DMS153 treated with DMSO at 0.1 percent for 48 hours (cell line): ENCODE measurements around the gene ROPN1L.

Source experiments
- DNase-seq: peaks from one replicate; lab custom pipeline; 2025; ENCODE audit not compliant: unreplicated experiment; lab: John Stamatoyannopoulos, UW

The ROPN1L gene

GRCh38 chr5:10456583-10457420 lies 15.1 kb downstream of the ROPN1L start:
- DNase-seq, result no peak

GRCh38 chr5:10457682-10458574 lies 16.2 kb downstream of the ROPN1L start:
- peak; percentile 31 for DNase-seq

DNA sequence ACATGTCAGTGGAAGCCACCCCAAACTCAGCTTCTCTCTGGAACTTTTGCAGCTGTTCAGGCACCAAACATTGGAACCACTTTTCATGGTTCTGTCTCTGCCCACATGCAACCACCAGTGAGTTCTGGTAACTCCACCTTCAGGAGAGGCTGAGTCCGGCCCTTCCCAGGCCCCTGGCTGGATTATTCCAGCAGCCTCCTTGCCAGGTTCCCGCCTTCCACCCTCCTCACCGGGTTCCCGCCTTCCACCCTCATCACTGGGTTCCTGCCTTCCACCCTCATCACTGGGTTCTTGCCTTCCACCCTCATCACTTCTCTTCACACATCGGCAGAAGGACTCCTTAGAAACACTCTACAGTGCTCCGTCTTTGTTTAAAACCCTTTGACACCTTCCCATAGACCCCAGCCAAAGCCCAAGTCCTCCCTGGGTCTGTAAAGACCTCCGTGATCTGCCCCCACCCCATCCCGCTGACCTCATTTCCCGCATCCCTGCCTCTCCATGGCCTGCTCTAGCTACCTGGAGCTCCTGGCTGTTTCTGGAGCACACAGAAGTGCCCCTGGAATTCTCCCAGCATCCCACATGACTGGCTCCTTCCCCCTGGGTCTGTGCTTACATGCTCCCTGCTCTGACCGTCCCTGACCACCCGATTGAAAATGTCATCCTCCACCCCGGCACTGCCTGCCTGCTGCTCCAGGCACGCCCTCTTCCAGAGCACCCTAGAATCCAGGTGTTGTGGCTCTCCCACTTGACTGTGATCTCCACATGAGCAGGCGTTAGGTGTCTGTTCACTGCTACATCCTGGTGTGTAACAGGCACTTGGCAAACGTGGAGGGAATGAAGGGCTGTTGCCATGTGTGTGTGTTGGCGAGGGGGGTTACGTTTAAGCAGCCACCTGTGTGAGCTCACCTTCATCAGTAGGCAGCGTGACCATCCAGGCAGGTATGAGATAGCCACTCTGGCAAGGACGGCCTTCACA lies 17.7 kb downstream of the ROPN1L start:
- DNase-seq, result no peak

DNA sequence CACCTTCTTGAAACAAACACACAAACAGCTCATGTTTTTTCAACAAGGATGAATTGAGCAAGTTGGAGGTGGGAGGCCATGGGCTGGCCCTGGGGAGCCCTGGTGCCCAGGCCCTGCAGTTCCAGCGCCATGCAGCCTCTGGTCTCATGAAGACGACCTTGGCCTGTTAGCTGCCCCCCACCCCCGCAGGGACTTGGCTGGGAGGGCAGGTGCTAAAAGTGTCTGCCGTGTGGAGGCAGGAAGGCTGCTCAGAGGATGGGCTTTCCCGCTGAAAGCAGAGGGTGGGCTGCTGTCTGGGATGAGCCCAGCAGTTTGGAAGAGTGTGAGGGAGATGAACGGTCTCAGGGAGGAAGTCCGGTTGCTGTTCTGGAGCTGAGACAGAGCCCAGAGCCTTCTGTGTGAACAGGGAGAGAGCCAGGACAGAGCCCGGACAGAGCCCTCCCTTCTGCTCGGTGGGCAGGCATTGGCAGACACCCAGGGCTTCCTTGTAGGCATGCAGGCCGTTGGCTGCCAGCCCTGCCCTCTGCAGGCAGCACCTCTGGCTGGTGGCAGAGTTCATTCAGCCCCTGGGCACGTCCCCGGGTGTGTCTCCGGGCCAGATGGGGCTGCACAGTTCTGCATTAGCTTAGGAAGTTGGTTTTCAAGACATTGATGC lies 18.7 kb downstream of the ROPN1L start:
- no peak for DNase-seq

GRCh38 chr5:10461041-10461440 lies 19.4 kb downstream of the ROPN1L start:
- DNase-seq, result no peak

DNA sequence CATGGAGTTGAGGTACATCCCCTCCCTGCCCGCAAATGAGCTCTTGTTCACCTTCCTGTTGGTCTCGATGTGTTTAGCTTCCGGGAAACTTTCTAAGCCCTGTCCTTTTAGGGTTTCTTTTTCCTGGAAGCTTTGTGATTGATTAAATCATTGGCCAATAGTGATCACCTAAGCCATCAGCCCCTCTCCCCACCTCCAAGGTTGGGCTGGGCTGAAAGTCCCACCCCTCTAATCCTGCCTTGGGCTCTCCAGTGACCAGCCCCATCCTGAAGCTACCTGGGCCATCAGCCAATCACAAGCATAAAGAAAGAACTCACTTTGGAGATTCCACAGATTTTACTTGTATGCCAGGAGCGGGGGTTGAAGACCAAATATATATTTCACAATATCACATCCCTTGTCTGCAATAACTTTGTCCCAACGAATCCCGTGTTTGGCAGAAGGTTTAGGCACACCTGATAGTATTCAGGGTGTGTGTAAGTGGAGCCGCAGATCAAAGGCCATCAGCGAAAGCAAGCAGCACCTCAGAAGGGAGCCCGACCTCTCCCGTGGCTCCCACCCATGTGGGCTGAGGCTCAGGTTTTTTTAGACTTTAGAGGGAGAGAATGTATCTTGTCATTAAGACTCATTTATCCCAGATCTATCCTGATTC lies 20.4 kb downstream of the ROPN1L start:
- no peak for DNase-seq

DNA sequence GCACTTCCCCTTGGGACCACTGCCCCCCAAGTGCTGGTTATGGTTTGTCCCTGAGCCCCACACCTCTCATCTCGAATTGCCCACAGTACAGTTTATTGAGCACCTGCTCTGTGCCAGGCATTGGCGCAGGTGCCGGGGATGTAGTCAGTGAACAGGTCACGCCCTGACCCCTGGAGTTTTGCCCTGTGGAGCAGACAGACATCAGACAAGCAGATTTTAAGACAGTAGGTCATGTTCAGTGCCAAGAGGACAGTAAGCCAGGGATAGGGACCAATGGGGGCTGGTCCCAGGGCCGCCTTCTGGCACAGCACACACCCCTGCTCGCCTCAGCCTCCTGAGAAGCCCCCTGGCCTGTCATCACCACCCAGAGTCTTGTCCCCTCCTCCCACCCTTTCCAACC lies 21.9 kb downstream of the ROPN1L start:
- no peak for DNase-seq

- no peak for DNase-seq
These were observed 22.5 kb downstream of the ROPN1L start for GRCh38 chr5:10464173-10464572.

DNA sequence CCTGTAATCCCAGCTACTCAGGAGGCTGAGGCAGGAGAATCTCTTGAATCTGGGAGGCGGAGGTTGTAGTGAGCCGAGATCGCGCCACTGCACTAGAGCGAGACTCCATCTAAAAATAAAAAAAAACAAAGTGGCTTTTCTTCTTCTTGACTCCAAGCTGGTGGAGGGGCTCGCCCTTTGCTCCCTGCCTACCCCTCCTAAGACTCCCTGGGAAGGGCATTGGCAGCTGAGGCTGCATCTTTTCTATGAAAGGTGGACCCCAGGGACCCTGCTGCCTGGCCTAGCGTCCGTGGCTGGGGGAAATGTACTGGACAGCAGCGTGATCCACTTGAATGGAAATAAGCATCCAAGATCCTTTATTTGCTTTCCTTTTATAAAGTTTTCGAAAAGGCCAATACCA lies 24.0 kb downstream of the ROPN1L start:
- no peak for DNase-seq

- no peak for DNase-seq
These were observed 24.9 kb downstream of the ROPN1L start for GRCh38 chr5:10466446-10467073.

DNA sequence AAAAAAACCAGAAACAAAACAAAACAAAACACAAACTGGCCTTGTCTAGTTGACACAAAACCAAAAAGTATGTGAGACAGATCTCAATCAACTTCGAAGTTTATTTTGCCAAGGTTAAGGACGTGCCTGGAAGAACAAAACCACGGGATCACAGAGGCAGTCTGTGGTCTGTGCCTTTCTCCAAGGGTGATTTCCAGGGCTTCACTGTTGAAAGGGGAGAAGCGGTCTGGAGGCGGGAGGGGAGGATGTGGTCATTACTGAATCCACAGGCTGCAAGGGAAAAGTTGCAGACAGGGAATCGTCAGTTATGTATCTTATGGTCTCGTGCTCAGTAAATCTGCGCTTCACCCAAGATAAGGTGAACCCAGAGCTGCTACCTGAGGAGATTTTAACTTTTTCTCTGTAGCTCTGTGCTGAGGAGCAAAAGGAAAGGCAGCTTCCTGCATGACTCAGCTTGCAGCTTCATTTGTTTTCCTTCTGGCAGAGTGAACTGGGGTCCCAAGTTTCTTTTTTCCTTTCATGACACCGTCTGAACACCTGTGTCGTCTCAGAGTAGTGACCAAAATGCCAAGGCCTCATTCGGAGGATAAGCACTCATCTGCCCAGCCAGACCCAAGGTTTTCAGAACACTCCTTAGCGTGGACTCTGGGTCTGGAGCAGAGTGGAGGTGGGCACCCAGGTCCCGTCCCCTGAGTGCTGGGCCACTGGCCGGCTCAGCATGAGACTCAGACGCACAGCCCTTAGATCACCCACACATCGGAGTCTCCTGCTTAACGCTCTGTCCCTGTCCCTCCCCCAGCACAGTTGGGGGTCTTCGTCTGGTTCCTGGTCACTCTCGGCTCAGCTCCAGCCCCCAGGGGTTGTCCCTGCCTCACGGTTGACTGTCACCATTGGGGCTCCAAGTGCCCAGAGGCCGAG lies 25.9 kb downstream of the ROPN1L start:
- DNase-seq, result no peak

- no peak for DNase-seq
These were observed 26.6 kb downstream of the ROPN1L start for GRCh38 chr5:10468256-10468655.

DNA sequence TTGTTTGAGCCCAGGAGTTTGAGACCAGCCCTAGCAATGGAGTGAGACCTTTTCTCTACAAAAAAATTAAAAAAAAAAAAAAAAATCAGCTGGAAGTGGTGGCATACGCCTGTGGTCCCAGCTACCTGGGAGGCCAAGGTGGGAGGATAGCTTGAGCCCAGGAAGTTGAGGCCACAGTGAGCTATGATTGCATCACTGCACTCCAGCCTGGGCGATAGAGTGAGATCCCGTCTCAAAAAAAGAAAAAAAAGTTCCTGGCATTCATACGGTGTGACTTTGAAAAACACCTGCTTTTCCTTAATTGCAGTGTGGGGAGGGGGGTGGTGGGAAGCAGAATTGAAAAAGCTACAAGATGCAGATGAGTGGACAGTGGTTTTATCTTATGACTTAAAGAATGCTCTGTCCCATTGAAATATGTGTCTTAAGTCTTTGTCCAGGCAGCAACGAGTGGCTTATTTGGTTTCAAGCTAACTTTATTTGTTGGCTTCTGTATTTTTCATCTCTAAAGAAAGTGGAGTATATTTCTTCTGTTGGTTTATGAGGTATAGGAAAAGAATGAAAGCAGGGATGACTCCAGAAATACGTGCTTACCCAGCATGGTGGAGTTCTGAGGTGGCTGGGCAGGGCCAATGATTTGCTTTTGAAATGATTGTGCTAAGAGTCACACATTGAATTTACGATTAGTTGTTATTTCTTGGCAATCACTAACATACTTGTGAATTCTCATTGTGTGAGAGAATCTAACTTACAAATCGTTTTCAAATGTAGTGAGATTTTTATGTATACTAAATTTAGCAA lies 27.8 kb downstream of the ROPN1L start:
- DNase-seq, result no peak

GRCh38 chr5:10470669-10471068 lies 29.0 kb downstream of the ROPN1L start:
- no peak for DNase-seq

DNA sequence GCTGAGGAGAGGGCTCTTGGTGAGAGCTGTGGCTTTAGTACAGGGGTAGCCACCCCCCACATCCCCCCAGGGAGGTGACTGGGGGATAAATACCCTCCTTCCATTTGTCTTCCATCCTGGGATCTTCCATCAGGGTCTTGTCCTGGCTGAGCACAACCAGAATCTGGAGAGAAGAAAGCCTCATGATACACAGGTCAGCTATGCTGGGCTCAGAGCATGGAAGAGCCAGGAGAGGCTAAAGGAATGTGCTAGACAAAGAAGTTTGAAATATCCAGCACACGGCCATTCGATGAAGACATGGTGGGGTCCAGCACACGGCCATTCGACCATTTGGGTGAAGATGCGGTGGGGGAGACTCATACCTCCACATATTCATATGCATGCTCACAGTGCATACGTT lies 30.0 kb downstream of the ROPN1L start:
- DNase-seq, result no peak

DNA sequence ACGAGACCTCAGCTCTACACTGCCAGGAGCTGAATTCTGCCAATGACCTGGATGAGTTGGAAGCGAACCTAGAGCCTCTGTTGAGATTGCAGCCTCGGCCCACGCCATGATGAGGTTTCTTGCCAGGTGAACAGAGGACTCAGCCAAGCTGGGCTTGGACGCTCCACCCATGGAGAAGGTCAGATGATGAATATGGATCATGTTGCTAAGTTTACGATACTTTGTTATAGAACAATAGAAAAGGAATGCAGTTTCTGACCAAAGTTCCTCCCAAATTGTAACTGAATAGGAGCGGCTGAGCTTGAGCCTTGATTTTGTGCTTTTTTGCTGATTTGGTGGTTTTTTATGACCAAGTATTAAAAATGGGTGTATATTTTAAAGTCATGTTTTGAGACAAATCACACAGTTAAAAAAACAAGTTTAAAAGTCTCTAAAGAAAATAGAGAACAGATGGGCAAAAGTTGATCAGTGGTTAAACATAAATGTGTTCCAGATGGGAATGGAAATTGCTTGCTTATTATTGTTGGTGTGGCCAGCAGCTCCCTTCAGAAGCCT lies 32.9 kb downstream of the ROPN1L start:
- DNase-seq, result no peak

GRCh38 chr5:10475931-10476676 lies 34.4 kb downstream of the ROPN1L start:
- no peak for DNase-seq
